OCI-LY3 (cell line): ENCODE data around the gene XXYLT1.

ENCODE experiments used
- CTCF ChIP-seq: fragments of 200-600, 300-600 bp; sonication (generic); IDR thresholded peaks from 2 replicates; pipeline ENCODE4 v1.5.1; 2014; ENCODE audit warnings: antibody characterized with exemption, low read length, low read depth
- EZH2phosphoT487 ChIP-seq: fragments of 200-600 bp; shearing (Covaris generic); IDR thresholded peaks from 2 replicates; pipeline ENCODE4 v1.6.1; 2018; ENCODE audit warnings: antibody characterized with exemption, mixed run types, low read depth

DNA sequence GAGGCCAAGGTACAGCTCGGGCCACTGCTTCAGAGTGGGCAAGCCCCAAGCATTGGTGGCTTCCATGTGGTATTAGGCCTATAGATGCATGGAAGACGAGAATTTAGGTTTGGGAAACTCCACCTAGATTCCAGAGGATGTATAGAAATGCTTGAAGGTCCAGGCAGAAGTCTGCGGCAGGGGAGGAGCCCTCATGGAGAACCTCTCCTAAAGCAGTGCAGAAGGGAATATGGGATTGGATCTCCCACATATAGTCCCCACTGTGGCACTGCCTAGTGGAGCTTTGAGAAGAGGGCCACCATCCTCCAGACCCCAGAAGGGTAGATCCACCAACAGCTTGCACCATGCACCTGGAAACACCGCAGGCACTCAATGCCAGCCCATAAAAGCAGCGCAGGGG, 48.1 kb upstream of the XXYLT1 start:
- TF ChIP-seq EZH2phosphoT487, result no peak
- no peak for TF ChIP-seq CTCF
